Measurements from ENCODE around the gene EDN3. TPM values are rescaled to one million over a fixed set of nuclear protein-coding genes. Genes with fewer than 3 reads are reported as not detected.

The EDN3 gene
- total RNA-seq, 1 donor from 2014 or later = 0.16 TPM

- no peak for DNase-seq (ENCODE audit: low spot score)
These were observed 8.2 kb downstream of the EDN3 start for GRCh38 chr20:59308493-59309201.

- no peak for DNase-seq (ENCODE audit: low spot score)
These were observed 8.8 kb downstream of the EDN3 start for GRCh38 chr20:59309218-59309617.

- DNase-seq (ENCODE audit: low spot score) = no peak
These were observed 14.6 kb downstream of the EDN3 start for GRCh38 chr20:59314997-59315396.

- no peak for DNase-seq (ENCODE audit: low spot score)
These were observed 16.7 kb downstream of the EDN3 start for GRCh38 chr20:59316911-59317731.

GRCh38 chr20:59318201-59318790, 17.9 kb downstream of the EDN3 start:
- DNase-seq (ENCODE audit: low spot score) = no peak

GRCh38 chr20:59318803-59319202, 18.4 kb downstream of the EDN3 start:
- DNase-seq (ENCODE audit: low spot score) = no peak

GRCh38 chr20:59320426-59320825, 20.0 kb downstream of the EDN3 start:
- no peak for DNase-seq (ENCODE audit: low spot score)

- no peak for DNase-seq (ENCODE audit: low spot score)
These were observed 20.6 kb downstream of the EDN3 start for GRCh38 chr20:59320854-59321647.

GRCh38 chr20:59322081-59322480, 21.7 kb downstream of the EDN3 start:
- DNase-seq (ENCODE audit: low spot score) = no peak

- no peak for DNase-seq (ENCODE audit: low spot score)
These were observed 22.4 kb downstream of the EDN3 start for GRCh38 chr20:59322585-59323454.

- no peak for DNase-seq (ENCODE audit: low spot score)
These were observed 23.3 kb downstream of the EDN3 start for GRCh38 chr20:59323731-59324130.

GRCh38 chr20:59324521-59325141, 24.2 kb downstream of the EDN3 start:
- no peak for DNase-seq (ENCODE audit: low spot score)

GRCh38 chr20:59325142-59325523, 24.7 kb downstream of the EDN3 start:
- no peak for DNase-seq (ENCODE audit: low spot score)

GRCh38 chr20:59326188-59326587, 25.8 kb downstream of the EDN3 start:
- no peak for DNase-seq (ENCODE audit: low spot score)

GRCh38 chr20:59328071-59328470, 27.7 kb downstream of the EDN3 start:
- no peak for DNase-seq (ENCODE audit: low spot score)

- DNase-seq (ENCODE audit: low spot score) = no peak
These were observed 31.4 kb downstream of the EDN3 start for GRCh38 chr20:59331721-59332329.

GRCh38 chr20:59333260-59333845, 32.9 kb downstream of the EDN3 start:
- no peak for DNase-seq (ENCODE audit: low spot score)

GRCh38 chr20:59333951-59334350, 33.5 kb downstream of the EDN3 start:
- DNase-seq (ENCODE audit: low spot score) = no peak

- no peak for DNase-seq (ENCODE audit: low spot score)
These were observed 34.4 kb downstream of the EDN3 start for GRCh38 chr20:59334651-59335300.
